Mucosa of gallbladder (tissue), 1 donor: ENCODE measurements around the gene APLP1. TPM values are rescaled to one million over a fixed set of nuclear protein-coding genes. Genes with fewer than 3 reads are reported as not detected.
"Not testable (repeated sequence)": the region's sequence is repeated elsewhere in the genome, so short reads cannot be mapped to it uniquely, and the experiment has no call there.

Experiments
- DNase-seq: peaks from one replicate; pipeline ENCODE4 v3.0.0-alpha.2; 2020; ENCODE audit warnings: low spot score
- total RNA-seq: library from RNA; stranded (reverse); gene quantifications from one replicate; pipeline ENCODE4 v1.2.1, GENCODE V29; 2021
- donor health status: DM: no; HTN: no; CAD: no.

The APLP1 gene
- total RNA-seq, 1 donor from 2014 or later: 85.6 TPM

DNA sequence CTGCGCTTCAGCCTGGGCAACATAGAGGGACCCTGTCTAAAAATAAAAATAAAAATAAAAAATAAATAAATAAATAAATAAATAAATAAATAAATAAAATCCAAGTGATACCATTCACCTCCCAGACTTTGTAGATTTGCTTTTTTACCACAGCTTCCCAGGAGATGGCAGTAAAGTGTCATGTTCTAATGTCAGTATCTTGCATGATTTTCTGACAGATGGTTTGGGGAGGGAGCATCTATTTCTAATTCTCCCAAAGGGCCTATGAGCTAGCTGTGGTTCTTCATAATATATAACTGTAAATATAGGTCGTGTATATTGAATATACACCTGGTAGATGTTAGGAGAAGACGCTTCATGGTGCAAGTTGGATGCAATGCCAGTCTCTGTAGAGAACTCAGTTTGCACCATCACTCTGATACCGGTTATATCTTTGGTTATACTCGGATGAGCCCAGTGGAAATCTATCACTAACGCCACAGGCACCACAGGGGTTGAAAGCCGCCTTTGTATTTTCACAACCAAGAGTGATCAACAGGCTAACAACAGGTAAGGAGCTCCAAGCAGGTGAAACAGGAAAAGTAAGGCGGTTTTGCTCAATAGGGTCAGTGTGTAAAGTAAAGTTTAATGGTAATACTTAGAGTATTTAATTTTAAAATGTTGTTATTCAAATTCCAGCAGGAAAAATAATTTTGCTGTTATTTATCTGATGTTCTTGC is 13.9 kb downstream of the APLP1 start:
- DNase-seq: peak; percentile 68

DNA sequence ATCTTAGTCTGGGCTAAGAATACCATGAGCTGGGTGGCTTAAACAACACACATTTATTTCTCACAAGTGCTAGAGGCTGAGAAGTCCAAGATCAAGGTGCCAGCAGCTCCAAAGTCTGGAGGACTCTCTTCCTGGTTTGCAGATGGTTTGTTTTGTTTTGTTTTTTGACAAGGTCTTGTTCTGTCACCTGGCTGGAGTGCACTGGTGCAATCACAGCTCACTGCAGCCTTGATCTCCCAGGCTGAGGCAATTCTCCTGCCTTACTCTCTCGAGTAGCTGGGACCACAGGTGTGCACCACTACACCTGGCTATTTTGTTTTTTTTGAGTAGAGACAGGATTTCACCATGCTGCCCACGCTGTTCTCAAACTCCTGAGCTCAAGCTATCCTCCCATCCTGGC is 15.5 kb downstream of the APLP1 start:
- no peak for DNase-seq

DNA sequence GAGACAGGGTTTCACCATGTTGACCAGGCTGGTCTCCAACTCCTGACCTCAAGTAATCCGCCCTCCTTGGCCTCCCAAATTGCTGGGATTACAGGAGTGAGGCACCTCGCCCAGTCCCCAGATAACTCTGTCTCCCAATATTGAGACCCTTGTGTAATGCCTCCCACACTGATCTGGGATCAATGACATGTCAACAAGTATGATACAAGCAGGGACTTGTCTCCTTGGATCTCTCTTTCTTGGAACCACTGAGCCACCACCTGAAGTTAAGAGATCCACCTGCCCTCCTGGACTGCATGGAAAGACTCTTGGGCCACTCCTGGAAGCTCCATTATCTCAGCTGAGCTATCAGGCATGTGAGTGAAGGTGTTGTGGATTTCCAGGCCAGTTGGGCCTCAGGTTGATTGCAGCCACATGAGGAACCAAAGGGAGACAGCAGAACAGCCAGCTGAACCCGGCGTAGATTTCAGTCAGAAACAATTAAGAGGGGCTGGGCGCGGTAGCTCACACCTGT is 16.9 kb downstream of the APLP1 start:
- no peak for DNase-seq

DNA sequence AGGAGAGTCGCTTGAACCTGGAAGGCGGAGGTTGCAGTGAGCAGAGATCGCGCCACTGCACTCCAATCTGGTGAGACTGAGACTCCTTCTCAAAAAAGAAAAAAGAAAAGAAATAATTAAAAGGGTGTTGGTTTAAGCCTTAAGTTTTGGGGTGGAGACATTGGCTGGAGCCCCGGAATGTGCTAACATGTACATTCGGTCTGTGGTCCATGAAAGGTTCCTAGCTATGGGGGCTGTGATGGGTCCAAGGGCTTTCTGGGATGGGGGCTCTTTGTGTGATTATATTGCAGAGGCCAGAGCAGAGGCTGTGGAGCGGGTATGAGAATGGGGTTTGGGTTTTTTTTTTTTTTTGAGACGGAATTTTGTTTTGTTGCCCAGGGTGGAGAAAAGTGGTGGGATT is 17.5 kb downstream of the APLP1 start:
- DNase-seq: no peak

DNA sequence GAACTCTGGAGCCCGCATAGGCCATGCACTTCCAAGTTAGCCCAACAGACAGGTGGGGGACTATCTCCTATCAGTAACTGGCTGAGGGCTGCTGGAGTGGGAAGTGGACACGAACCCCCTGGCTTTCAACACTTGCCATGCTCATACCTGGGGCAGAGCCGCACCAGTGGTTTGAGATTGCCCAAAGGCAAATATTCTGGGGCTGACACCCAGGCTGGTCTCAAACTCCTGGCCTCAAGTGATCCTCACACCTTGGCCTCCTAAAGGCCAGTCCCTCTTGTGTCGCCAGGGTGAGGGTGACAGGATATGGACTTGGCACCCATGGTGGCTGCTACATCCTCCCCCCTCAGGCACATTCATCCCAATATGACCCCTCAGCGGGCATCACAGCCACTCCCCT is 18.8 kb downstream of the APLP1 start:
- DNase-seq: no peak

DNA sequence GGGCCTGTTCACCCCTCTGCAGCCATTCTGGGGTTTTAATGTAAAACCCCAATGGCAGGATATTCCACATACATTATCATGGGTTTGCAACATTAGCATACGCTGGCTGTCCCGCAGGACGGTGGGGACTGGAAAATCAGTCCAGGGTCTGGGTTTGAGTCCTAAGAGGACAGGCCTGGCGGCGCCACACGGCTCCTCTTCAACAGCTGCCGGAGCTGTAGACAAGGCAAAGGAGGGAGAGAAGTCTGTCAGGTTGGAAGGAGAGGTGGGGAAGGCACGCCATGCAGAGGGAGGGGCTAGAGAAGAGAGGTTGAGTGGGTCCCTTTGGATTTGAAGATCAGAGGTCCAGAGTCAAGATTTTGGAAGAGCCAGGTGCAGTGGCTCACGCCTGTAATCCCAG is 20.0 kb downstream of the APLP1 start:
- DNase-seq: no peak

DNA sequence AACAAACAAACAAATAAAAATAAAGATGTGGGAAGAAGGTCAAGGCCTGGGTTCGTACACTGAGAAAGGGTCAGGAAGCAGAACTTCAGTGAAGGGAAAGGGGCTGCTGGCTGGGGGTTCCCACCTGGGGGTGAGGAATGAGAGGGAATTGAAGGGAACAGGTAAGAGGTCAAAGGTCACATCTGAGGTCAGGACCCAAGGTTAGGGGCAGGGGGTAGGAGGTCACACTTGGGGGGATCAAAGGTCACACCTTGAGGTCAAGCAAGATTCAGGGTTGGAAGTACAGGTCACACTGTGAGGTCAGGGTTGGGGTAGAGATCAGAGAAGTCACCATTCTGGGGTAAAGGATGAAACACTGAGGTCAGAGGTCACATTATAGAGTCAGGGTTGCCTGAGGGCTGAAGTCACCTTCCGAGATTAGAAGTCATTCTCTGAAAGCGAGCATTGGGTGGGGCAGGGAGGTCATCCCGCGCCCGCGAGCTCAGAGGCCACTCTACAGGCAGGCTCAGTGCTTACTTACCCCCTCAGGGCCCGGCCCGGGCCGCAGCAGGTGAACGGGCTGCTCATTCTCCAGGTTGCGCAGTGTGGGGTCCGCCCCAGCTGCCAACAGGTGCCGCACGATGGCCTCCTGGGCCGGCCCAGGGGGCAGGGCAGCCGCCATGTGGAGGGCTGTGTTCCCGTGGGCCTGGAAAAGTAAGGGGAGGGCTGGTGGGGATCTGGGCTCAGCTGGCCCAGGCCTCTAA is 21.2 kb downstream of the APLP1 start:
- no peak for DNase-seq

DNA sequence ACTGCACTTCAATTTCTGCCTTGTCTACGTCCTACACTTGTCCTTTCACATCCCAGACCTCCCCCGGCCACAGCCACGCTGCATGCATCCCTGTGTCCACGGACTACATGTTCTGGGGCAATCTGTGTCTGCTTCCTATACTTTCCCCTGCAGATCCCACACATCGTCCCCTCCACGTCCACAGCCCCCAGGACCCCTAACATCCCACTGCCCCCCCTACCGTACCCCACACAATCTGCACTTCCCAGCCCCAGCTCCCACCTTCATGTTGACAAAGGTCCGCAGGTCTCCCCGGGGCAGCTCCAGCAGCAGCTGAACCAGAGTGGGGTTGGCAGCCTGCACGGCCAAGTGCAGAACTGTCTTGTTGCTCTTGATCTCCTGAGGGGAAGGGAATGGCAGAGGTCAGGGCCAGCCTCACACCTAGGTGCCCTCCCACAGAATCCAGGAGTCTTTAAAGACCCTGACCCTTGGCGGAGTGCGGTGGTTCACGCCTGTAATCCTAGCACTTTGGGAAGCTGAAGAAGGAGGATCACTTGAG is 21.8 kb downstream of the APLP1 start:
- DNase-seq: no peak

DNA sequence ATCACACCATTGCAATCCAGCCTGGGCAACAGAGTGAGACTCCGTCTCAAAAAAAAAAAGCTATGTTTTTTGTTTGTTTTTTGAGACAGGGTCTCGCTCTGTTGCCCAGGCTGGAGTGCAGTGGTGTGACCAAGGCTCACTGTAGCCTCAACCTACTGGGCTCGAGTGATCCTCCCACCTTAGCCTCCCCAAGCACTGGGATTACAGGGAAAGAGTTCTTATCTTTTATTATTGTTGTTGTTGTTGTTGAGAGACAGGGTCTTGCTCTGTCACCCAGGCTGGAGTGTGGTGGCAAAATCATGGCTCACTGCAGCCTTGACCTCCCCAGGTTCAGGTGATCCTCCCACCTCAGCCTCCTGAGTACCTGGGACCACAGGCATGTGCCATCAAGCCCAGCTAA is 23.4 kb downstream of the APLP1 start:
- not testable (repeated sequence) for DNase-seq

DNA sequence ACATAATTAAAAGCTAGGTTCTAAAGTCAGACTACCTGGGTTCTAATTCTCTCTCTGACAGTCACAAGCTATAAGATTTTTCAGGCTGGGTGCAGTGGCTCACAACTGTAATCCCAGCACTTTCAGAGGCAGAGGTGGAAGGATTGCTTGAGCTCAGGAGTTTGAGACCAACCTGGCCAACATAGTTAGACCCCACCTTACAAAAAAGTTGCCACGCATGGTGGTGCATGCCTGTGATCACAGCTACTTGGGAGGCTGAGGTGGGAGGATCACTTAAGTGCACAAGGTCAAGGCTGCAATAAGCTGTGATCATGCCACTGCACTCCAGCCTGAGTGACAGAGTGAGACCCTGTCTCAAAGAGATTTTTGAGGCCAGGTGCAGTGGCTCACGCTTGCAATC is 26.0 kb downstream of the APLP1 start:
- no peak for DNase-seq

DNA sequence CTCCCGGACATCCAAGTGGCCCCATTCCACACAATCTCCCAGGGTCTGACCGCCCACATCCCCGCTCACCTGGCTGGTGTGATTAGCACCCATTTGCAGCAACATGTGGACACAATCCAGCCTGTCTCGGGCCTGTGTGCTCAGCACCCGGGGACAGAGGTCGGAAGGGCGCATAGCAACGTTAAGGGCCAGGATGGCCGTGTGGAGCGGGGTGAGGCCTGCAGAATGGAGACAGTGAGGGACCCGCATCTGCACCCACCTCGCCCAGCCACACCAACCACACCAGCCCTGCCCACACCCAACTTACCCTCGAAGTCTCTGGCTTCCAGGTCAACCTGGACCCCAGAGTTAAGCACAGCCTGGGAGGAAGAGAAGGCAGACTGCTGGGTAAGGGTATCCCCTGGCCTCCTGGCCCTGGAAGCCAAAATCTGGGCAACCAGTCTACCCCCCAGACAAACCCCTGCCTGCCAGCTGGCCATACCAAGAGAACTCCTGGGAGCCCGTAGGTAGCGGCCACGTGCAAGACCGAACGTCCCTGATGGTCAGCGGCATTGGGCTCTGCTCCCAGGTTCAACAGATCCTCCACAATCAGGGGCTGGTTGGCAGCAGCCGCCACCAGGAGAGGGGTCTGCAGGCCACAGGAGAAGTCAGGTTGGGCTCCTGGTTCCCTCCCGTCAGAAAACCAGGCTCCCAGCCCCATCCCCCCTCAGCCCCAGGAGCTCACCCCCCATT is 27.7 kb downstream of the APLP1 start:
- DNase-seq: no peak

DNA sequence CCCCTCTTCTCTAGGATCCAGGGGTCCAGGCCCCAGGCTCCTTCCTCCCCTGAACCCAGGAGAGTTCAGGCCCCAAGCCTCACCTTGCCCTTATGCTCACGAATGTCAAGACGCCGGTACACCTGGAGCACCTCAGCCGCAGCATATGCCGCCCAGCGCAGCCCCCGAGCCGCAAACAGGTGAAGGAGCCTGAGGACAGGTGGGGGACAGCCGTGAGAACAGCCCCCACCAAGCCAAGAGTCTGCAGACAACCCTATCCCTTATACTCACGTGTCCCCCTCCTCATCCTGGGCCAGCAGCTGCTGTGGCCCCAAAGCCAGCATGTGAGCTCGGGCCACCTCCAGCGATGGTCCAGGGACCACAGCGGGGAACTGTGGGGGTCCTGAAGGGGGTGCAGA is 28.3 kb downstream of the APLP1 start:
- DNase-seq: no peak

DNA sequence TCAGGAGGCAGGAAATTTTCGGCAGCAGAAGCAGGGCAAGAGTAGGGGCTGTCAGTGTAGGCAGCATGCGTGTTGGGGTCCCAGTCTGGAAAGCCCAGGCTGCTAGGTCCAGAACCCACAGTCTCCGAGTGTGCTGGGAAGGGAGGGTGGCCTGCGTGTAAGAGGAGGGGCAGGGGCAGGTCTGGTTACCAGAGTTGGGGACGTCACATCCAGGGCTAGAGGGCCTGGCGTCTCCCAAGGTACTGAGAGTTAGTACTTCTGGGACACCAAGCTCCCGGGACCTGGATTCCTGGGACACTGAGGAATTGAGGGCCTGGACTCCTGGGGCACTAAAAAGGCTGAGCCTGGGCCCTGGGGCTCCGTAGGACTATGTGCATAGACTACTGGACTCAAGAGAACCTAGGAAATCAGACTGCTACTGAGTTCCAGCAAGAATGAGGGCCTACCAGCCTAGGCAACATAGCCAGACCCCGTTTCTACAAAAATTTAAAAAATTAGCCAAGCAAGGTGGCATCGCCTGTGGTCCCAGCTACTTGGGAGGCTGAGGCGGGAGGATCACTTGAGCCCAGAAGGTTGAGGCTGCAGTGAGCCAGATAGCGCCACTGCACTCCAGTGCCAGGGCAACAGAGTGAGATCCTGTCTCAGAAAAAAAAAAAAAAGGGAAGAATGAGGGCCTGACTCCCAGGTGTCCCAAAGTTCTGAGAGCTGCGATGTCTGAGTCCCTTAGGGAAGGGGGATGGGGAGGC is 29.5 kb downstream of the APLP1 start:
- no peak for DNase-seq

DNA sequence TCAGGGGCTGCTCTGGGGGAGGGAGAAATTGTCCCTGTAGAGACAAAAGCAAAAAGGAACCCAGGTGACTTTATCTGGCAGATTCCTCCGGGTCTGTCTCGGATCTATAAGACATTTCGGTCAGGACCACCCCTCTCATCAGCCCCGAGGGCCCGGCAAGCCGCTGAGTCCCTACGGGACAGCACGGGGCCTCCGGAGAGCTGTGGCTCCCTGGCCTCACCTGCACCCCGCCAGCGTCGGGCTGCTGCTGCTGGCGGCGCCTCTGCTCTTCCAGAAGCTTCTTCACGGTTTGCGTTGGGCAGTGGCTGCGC is 30.1 kb downstream of the APLP1 start:
- DNase-seq: no peak

DNA sequence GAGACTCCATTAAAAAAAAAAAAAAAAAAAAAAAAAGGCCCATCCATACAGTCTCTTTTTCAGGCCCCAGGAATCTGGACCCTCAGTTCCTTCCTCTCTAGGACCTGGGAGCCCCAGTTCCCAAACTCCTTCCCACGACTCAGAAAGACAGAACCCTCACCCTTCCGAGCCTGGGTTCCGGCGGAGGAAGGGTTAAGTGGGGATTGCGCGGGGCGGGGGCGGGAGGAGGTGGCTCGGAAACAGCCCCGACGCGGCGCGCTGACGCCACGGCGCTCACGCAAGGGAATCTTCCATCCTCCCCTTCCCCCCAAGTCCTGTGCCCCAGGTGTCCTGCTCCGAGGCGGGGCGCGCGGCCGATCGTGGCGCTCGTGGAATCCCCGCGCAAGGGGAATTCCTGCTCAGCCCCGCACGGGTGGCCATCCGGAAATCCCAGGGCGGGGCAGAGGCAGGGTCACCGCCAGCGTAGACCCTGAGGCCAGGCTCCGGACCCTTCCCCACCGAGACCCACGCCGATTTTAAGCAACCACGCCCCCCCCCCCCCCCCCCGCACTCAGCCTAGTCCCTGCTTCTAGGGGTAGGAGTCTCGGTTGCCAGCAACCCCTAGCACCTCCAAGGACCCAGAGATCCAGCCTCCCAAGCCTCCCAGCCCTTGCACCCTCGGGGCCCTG is 31.3 kb downstream of the APLP1 start:
- DNase-seq: peak; percentile 84

DNA sequence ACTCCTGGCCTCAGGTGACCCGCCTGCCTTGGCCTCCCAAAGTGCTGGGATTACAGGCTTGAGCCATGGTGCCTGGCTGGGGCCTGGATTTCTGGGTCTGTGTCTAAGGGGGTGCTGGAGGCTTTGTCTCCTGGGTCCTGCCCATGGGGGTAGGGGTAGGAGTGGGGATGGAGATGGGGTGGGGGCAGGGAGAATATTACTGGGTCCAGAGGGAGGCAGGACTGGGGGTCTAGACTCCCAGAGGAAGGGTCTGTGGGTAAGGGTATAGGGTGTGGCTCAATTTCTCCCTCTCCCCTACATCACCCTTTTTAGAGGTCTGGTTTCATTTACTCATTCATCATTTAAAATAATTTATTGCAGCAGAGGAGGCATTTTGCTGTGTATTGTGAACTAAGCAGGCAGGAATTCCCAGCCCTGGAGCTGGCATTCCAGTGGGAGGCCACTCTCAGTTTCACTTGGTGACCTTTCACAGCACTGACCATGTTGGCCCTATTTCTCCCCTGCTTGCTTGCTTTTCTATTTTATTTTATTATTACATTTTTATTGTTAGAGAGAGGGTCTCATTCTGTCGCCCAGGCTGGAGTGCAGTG is 32.8 kb downstream of the APLP1 start:
- no peak for DNase-seq

DNA sequence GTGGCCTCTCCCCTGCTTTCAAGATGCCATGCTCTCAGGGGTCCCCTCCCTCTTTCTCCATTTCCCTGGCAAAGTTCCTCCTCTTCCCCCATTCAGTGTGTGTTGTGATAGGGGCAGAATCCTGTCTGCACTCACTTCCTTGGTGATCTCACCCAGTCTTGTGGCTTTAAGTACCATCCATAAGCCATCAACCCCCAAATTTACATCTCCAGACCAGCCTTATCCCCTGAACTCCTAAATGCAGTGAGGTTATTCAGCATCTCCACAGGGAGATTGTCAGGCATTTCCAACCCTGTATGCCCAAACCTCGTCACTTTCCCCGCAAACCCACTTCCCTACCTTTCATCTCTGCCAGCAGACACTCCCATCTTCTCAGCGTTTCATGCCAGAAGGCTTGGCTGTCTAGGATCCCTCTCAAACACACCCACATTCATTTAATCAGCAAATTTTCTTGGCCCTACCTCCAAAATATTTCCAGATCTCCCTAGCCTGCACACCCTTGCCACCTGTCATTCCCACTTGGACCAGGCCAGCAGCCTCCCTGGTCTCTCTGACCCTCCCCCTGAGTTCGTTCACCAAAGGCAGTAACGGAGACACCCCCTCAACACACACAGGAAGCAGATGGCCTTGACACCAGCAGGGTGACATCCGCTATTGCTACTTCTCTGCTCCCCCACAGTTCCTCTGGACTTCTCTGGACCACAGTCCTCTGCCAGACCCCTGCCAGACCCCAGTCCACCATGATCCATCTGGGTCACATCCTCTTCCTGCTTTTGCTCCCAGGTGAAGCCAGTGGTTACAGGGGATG is 33.7 kb downstream of the APLP1 start, which contains the start of gene HCST:
HCST (plus strand) TSS at position 676 of the 808 bp plus-strand sequence; CDS start at position 741, 65 bp downstream.
- DNase-seq: no peak

DNA sequence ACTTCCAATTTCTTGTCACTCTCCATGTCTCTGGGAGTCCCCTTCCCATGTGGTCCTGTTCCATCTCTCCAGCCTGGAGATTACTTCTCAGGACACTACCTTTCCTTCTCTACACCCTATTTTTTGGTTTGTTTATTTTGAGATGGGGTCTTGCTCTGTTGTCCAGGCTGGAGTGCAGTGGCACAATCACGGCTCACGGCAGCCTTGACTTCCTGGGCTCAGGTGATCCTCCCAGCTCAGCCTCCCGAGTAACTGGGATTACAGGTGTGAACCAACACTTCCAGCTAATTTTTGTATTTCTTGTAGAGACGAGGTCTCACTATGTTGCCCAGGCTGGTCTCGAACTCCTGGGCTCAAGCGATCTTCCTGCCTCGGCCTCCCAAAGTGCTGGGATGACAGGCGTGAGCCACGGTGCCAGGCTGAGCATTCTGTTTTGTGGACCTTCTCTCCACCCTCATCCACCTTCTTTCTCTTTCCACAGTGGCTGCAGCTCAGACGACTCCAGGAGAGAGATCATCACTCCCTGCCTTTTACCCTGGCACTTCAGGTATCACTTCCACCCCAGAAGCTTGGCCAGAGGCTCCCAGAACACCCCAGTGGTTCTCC is 34.6 kb downstream of the APLP1 start:
- no peak for DNase-seq

DNA sequence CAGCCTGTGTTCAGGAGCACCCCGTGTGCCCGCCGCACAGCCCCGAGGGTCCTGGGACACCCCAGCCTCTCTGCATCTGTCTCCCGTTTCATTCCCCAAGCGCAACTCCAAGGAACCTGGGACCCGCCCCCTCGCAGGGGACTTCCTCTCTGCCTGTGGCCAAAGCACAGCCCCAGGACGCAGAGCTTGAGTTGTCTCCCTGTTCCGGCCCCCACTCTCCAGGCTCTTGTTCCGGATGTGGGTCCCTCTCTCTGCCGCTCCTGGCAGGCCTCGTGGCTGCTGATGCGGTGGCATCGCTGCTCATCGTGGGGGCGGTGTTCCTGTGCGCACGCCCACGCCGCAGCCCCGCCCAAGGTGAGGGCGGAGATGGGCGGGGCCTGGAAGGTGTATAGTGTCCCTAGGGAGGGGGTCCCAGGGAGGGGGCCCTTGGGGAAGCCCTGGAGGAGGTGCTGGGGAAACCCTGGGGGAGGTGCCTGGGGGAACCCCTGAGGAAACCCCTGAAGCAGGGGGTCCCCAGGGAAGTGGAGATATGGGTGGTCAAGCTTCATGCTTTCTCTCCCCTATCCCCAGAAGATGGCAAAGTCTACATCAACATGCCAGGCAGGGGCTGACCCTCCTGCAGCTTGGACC is 35.3 kb downstream of the APLP1 start:
- DNase-seq: peak; percentile 83
